NCI-H446 treated with DMSO at 0.1 percent for 48 hours (cell line): ENCODE data around the gene SPSB3.
"Not testable (repeated sequence)": the region's sequence is repeated elsewhere in the genome, so short reads cannot be mapped to it uniquely, and the experiment has no call there.

Source experiments
- DNase-seq: peaks from one replicate; lab custom pipeline; 2025; lab: John Stamatoyannopoulos, UW

SPSB3 gene

DNA sequence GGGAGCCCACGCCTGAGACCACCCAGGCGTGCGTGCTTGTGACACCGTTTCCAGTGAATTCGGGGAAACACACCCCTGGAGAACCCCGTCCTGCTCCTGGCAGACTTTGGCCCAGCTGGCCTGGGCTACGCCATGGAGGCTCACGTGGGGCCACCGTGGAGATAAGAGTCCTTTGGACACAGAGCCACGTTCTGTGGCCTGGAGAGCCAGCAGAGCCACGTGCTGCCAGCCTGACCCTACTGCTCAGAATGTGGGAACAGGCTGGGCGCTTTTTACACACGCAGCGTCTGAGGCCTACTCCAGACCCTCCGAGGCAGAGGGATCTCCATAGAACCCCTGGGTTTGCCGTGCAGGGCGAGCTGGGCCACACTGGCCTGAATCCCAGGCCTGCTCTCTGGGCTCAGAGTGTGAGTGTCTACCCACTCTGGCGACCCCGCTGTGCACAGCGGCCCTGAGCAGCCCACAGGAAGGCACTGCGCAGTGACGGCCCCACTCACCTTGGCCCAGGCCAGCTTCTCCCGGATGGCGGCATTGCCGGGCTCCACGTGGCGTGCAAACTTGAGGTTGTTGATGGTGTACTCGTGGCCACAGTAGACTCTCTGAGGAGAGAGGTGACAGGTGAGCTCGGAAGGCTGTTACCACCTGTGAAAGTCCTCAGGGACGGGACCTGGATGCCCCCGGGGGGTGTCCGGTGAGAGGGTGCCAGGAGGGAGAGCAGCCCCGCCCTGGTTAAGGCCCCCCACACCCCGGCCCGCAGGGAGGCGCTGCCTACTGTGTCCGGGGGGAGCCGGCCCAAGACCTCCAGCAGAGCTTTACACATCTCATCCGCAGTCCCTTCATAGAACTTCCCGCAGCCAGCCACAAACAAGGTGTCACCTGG lies 34.3 kb upstream of the SPSB3 start:
- no peak for DNase-seq

DNA sequence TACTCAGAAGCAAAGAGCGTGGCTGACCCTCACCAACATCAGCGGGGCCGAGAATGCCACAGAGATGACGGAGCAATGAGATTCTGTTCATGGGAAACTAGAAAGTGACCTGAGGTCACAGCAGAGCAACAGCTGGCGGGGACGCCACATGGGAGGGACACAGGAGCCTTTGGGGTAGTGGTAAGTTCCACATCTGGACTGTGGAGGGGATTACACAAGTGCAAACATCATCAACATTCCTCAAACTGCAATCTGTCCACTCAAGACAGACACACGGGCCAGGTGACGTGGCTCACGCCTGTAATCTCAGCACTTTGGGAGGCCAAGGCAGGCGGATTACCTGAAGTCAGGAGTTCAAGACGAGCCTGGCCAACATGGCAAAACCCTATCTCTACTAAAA lies 33.1 kb upstream of the SPSB3 start:
- no peak for DNase-seq

DNA sequence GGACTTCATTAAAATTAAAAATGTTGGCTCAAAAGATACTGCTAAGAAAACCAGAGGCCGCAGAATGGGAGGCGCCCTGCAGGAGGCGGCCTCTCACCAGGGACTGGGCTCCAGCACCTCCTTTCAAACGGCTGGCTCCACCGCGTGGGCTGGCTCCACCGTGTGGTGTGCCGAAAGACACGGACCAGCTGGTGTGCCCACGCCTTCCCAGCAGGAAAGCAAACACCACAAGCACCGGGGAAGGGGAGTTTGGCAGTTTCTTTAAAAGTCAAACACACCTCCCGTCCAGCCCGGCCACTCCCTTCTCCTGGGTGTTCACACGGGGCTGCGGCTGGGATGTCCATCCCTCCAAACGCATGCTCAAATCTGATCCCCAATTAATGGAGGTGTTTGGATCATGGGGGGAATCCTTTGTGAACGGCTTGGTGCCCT lies 30.4 kb upstream of the SPSB3 start:
- DNase-seq, result peak; percentile 11

DNA sequence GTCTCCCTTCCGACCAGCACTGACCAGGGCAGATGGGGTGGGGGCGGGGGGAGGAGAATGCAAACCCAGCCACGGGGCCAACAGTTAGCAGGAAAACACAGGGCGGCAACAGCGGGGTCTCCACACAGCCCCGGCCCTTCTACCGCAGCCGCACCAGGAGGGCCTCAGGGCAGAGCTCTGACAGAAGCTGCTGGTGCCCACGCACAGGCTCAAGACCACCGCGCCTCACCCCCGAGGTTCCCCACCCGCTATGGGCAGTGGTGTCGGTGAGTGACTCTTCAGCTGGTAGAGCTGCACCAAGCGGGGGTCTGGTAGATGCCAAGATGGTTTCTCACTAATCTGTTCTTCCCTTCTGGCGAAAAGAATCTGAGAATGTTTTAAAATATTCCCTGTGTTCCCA lies 28.2 kb upstream of the SPSB3 start:
- no peak for DNase-seq

DNA sequence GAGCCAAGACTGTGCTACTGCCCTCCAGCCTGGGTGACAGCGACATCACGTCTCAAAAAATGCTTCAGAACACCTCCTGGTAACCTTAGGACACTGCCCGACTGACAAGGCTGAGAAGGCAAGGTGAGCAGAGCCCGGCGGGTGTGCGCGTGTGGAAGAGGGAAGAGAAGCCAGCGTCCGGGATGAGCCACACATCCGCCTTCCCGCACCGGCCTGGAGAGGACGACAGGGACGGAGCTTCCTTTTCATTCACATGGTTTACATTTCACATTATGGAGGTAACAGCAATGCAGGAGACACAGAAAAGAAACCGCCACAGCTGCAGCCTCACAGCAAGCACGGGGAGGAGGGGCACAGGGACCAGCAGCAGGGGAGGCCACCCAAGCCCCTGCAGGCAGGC lies 27.7 kb upstream of the SPSB3 start:
- no peak for DNase-seq

DNA sequence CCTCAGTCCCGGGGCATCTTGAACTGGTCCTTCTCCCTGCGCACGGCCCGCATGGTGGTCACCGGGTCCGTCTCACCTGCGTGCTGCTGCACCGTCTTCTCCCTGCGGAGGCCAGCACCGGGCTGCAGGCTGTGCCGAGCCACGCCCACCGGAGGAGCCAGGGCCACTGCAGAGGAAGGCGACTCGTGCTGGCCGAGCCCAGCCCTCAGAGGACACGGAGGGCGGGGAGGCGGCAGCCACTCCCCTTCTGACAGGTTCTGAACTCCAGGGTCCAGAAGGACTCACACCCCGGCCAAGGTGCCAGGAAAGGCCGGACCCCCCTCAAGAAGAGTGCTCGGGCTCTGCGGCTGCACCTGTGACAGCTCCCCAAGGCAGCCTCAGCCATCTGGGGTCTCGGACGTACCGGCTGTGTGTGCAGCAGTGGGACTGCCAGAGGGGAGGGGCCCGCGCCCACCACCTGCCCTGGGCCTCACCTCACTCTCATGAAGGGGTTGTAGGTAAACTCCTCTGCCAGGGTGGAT lies 27.0 kb upstream of the SPSB3 start:
- DNase-seq, result no peak

DNA sequence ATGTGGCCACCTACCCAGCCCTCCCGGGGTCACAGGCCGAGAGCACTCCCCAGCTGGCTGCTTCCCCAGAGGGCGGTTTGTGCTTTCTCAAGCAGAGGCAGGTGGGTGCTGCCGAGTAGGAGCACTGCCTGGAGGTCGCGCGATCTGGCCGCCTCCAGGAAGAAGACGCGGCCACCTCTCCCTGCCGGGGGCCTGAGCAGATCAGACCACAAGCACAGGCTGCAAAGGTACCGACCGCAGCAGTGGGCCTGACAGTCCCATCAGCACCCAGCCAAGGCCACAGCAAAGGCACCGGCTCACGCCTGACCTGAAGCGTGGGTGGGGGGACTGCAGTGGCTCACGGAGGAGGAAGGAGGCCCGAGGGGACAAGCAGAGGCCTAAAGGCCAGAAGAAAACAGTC lies 26.3 kb upstream of the SPSB3 start:
- no peak for DNase-seq

DNA sequence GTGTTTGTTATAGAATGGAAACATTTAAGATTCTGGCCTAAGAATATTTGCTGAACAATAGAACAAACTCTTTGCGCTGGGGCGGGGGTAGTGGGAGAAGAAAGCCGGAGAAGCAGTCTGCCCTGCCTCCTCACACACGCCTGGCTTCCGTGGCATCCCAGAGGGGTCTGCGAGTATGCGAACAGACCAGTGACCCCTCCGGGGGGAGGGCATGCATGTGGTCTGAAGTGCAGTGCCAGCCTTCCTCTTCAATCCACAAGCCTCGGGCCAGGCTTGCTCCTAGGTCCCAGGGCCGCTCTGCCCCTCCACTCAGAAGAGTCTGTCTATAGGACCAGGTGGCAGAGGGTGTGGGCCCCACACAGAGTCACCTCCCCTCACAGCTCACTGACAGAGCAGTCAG lies 25.3 kb upstream of the SPSB3 start:
- no peak for DNase-seq

DNA sequence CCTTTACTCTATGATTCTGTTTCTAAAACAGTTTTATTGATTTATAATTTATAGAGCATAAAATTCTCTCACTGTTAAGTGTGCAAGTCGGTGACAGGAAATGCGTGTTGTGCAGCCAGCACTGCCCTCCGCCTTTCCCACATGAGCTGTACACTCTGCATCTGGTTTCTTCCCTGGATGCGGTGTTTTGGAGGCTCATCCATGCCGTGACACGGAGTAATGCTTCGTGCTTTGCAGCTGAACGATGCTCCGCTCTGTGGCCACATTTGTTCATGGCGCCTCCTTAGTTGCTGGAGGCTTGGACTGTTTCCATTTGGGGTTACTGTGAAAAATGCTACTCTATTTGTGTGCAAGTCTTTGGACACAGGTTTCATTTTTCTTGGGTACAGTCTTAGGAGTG lies 18.3 kb upstream of the SPSB3 start:
- no peak for DNase-seq

DNA sequence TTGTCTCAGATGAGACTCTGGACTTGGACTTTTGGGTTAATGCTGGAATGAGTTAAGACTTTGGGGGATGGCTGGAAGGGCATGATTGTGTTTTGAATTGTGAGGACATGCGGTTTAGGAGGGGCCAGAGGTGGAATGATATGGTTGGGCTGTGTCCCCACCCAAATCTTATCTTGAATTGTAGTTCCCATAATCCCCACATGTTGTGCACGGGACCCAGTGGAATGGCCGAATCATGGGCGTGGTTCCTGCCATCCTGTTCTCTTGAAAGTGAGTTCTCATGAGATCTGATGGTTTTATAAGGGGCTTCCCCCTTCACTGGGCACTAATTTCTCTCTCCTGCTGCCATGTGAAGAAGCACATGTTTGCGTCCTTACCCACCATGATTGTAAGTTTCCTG lies 16.9 kb upstream of the SPSB3 start:
- not testable (repeated sequence) for DNase-seq

DNA sequence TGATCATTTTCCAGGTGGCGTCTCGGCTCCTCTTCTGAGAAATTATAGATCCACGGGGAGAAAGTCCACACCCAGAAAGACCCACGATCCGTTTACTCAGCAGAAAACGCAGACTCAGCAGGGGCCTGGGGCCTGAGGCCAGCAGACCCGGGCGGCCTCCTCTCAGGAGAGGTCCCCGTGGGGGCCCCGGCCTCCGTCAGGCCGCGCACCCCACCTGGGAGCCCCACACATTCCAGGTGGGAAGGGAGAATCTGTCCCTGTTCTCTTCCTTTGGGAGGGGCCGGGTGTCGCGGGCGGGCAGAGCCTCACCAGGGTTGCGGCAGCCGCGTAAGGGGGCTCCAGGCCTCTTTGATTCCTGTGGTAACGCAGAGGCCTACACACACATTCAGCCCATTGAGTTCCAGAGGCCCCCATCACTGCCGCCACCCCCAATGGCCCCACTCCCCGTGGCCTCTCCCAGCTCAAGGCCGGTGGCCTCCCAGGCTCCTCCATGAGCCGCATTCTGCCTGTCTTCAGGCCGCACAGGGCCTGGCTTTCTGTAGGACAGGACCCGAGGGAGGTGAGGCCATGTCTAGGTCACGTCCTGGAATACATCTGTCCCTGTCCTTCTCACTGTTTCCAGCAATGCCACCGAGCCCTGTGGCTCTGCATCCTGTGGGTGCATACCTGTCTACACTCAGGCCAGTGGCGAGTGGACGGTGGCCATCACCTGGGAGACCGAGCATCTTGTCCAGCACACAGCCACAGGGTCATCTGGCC lies 12.7 kb upstream of the SPSB3 start:
- no peak for DNase-seq

DNA sequence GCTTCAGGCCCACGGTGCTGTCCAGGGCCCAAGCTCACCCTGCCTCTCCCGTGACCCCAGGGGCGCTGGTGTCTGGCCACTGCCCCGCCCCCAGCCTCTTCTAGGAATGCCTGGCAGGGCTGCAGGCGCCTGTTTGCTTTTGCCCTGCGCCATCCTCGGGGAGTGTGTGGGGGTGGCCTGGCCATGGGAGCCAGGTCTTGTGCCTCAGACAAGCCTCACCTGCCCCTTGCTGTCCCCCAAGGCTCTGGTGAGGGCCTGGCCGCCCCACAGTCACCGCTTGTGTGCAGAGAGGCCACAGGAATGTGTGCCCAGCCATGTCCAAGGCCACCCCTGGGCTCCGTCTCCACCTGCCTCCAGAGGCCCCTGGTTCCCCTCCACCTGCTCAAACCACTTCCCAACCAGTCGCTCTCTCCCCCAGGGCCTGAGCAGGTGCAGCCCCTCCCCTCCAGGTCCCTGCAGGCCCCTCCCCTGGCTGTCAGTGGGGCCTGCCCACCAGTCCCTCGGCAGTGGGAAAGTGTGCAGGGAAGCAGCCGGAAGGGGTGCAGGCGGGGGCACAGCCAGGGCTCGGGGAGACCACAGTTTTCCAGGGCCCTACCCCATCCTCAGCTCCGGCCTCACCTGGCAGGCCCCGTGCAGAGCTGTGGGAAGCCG lies 12.0 kb upstream of the SPSB3 start:
- DNase-seq, result no peak

DNA sequence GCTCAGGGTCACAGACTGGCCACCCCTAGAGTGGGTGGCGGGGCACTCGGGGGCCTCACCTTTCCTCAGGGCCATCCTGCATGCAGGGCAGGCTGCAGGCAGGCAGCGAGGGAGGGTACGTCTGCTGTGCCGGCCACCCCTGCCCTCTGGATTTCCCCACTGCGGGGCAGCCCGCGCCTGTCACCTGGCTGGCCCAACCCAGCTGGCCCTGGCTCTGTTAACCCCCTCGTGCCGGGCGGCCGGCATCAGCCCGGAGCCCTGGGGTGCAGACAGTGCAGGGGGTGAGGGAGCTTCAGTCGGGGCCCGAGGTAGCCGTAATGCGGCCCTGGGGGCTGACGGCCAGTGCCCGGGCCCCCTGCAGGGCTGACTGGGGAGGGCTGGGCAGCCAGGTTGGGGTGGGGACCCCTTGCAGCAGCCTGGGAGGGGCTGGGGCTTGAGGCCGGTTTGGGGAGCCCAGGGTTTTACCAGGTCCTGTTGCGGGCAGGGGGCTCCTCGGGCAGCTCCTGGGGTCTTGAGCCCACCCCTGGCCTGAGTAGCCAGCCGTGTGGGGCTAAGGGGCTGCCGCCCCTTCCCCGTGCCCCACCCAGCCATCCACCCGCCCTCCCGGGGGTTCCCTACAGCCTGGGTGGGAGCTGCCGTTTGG lies 11.3 kb upstream of the SPSB3 start, which contains the start of gene IGFALS:
IGFALS (minus strand) TSS at position 128 of the 643 bp plus-strand sequence; CDS start at position 75, 53 bp downstream.
- no peak for DNase-seq

DNA sequence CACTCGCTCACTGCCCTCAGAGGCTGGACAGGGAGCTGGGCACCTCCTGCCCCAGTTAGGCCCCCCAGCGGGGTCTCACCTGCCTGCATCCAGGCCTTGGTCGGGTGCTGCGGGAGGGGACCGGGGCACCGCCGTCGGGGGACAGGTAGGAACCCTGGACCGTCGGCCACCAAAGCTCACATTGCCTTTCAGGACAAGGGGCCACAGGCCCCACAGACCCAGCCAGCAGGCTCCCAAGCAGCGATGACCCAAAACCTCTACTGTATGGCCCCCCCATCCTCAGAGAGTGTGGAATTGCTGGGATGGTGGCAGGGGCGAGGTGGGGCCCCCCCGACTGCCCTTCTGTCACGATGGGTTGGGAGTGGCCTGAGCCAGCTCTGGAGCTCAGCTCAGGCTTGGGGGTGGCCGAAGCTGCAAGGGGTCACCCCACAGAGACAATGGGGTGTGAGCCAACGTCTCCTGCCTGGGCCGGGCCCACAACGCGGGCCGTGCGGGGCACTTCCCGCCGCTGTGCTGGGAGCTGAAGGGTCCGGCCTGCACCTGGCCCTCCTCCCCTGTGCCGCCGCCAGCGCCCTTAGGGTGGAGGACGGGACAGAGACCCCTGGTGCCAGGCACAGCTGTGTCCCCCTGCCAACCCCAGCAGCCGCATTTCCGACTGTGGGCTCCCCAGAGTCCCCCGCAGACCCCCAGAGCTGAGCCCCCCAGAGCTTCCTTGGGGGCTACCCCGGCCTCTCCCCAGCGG lies 10.6 kb upstream of the SPSB3 start:
- DNase-seq, result no peak

DNA sequence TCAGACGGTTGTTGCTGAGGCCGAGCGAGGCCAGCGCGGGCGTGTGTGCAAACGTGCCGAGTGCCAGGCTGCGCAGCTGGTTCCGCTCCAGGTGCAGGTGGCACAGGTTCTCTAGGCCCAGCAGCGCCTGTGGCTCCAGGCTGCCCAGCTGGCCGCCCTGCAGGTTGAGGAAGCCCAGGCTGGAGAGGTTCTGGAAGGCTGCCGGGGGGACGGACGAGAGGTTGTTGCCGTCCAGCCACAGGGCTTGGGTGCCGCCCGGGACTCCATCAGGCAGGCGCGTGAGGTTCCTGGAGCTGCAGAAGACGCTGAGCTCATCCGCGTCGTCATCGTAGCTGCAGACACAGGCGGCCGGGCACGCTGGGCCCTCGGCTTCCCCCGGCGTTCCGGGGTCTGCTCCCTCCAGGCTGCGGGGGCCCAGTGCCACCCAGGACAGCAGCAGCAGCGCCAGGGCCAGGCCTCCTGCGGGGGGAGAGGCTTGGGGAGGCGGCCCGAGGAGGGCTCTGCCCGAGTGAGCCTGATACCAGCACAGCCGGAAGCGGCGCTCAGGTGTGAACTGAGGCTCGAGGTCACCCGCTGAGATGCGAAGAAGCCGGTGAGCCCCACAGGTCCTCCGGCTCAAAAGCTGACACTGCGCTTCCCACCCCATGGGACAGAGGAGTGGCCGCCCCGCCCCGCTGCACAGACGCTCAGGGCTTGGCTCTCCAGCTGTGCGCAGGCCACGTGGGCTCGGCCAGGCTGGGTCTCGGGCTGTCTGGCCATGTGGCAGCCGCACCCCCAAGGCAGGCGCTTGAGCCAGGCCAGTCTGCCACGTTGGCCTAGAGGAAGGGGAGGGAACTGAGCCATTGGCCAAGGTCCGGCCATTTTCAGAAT lies 9.8 kb upstream of the SPSB3 start:
- DNase-seq, result no peak

DNA sequence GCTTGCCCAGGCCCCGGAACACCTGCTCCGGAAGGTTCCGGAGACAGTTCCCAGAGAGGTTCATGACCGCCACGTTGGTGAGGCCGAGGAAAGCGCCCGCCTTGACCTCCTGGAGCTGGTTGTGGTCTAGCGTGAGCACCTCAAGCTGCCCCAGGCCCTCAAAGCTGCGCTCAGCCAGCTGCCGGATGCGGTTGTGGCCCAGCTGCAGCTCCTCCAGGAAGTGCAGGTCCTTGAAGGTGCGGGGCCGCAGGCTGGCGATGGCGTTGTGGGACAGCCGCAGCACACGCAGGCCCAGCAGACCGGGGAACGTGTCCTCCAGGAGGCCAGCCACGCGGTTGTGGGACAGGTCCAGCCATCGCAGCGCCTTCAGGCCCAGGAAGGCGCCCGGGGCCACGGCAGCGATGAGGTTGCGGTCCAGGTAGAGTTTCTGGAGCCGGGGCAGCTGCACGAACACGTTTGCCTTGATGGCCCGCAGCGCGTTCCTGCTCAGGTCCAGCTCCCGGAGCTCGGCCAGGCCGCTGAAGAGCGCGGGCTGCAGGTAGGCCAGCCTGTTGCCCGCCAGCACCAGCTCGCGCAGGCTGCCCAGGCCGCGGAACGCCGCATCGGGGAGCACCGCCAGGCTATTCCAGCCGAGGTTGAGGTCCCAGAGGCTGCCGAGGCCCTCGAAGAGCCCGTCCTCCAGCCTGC lies 9.0 kb upstream of the SPSB3 start:
- DNase-seq, result no peak

DNA sequence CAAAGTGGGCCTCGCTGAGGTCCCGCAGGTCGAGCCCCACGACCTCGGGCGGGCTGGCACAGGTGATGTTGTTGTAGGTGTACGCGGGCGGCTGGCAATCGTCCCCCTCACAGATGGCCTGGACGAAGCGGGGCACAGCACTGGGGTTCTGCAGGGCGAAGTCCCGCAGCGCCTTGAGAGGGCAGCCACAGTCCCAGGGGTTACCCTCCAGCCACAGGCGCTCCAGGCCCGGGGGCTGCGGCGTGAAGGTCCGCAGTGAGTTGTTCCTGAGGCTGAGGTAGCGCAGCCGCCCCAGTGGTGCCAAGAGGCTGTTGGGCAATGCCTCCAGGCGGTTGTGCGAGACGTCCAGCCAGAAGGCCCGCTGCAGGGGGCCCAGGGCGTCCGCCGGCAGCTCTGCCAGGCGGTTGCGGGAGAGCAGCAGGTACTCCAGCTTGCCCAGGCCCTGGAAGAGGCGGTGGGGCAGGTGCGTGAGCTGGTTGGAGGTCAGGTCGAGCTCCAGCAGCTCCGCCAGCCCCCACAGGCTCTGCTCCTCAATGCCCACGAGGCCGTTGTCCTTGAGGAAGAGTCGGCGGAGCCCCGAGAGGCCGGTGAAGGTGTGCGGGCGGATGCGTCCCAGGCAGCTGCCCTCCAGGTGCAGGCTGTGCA lies 8.4 kb upstream of the SPSB3 start:
- DNase-seq, result no peak

DNA sequence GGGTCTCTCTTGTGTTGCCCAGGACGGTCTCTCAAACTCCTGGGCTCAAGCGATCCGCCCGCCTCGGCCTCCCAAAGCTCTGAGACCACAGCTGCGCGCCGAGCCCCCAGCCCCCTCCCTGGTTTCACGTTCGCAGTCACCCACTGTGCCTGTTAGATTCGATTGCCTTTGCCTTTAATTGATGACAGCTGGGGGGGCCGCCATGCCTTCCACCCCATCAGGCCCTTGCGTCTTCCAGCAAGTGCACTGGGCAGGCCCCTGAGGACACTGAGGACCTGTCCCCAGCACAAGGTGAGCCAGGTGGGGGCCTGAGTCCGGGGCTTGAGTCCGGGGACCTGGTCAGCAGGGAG lies 7.9 kb upstream of the SPSB3 start:
- no peak for DNase-seq

DNA sequence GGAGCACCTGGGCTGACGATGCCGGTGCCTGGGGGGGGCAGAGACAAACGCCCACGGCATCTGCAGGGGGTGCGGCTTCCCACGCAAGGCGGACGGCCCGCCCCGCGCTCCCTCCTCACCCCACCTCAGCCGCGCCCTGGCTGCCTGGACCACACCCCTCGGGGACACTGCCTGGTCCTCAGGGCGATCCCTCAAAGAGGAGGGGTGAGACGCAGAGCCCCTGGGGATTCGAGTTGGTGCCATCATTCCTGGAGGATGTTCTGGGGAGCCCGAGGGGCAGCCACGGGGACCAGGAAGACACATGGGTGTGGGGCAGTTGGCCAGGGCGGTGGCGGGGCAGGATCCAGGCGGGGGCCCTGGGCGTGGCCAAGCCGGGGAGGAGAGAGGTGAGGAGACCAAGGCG lies 7.3 kb upstream of the SPSB3 start:
- no peak for DNase-seq
